ENCODE results near the gene BZW2.

The BZW2 gene

DNA sequence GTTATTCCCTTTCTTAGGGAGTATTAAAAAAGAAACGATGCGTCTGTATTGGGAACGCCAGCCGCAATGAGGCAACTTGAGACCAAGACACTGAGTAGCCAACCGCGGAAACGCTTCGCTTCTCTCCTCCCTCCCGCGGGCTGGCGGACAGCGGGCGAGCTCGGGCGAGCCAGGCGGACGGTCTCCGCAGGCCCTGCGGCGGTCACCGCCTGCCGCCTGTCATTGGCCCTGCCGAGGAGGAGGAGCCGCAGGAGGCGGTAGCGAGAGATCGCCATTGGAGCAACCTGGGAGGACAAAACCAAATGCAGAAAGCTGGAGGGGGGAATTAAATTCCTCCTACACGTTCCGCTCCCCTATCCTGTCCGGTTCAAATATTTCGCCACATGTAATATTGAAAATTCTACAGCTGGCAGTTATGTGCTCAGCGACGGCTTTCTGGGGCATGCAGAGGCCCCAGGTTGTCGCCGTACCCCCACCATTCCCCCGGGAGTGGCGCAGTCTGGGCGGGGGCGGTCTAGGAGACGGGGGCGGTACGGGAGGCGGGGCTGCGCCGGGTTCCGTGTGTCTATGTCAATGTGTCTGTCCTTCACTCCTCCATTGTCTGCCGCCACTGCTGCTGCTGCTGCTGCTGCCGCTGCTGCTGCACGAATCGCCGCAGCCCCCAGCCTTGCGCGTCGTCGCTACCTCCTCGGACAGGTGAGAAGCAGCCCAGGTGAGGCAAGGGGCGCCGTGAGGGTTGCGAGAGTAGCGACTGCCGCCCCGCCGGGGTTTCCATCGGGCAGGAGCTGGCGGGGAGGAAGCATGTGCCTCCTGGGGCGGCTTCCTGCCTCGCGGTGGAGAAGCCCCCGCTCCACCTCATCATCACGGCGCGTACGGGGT is at the start of gene BZW2, which contains the start of gene ANKMY2:
Gene BZW2 (plus strand): TSS at position 589 of the 879 bp plus-strand sequence. CDS start 19,263 bp downstream, outside the sequence.
Gene ANKMY2 (minus strand): TSS at position 162 of the 879 bp plus-strand sequence. CDS start 181 bp downstream, outside the sequence.
- Mint-ChIP-seq H3K27ac (peak within 1 kb of the TSS; percentile 100), H3K9me3 (no peaks in the 10 kb centered on the region), H3K36me3 (ENCODE audit: low read depth) (peaks cover 23% of the 10 kb centered on the region), H3K4me3 (peak within 1 kb of the TSS; percentile 98), H3K4me1 (peaks cover 54% of the 10 kb centered on the region), H3K27me3 (ENCODE audit: low read depth, poor library complexity) (no peaks in the 10 kb centered on the region)
- DNase-seq = peak; percentile 89
- no peak for TF ChIP-seq CTCF (IDR thresholded peaks at IDR 0.05)

DNA sequence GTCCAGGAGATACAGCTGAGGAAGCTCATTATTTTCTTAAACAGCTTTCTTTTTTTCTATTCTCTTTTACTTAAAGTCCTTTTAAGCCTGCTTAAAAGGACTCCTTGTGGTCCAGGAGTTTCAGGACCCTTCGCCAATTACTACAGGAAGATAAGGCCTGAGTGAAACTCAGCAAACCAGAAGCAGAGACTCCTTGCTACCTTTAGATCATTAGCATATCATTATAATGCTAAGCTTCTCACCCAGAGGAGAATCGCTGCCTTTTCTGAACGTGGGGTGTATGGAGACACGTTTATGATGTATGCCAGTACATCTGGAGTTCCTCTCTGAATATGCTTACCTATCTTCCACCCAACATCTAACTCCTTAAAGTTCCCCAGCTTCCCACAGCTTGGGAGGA is 48.0 kb upstream of the BZW2 start:
- no peak for DNase-seq
- H3K4me1 Mint-ChIP-seq = peaks cover 22% of the 10 kb centered on the region
- peaks cover 44% of the 10 kb centered on the region for H3K36me3 Mint-ChIP-seq (ENCODE audit: low read depth)
- peak overlapping the region; percentile 88 for H3K27ac Mint-ChIP-seq
- no peak overlapping the region for H3K4me3 Mint-ChIP-seq
- H3K9me3 Mint-ChIP-seq = no peaks in the 10 kb centered on the region
- no peaks in the 10 kb centered on the region for H3K27me3 Mint-ChIP-seq (ENCODE audit: low read depth, poor library complexity)
- no peak for TF ChIP-seq CTCF (IDR thresholded peaks at IDR 0.05)

GRCh38 chr7:16599860-16600259 is 46.1 kb upstream of the BZW2 start:
- peaks cover 62% of the 10 kb centered on the region for H3K36me3 Mint-ChIP-seq (ENCODE audit: low read depth)
- peaks cover 22% of the 10 kb centered on the region for H3K4me1 Mint-ChIP-seq
- no peak overlapping the region for H3K4me3 Mint-ChIP-seq
- no peaks in the 10 kb centered on the region for H3K9me3 Mint-ChIP-seq
- no peak overlapping the region for H3K27ac Mint-ChIP-seq
- TF ChIP-seq CTCF (IDR thresholded peaks at IDR 0.05) = no peak
- DNase-seq = no peak
- H3K27me3 Mint-ChIP-seq (ENCODE audit: low read depth, poor library complexity) = no peaks in the 10 kb centered on the region

GRCh38 chr7:16603633-16604032 is 42.3 kb upstream of the BZW2 start:
- Mint-ChIP-seq H3K4me1 (peaks cover 2% of the 10 kb centered on the region), H3K27me3 (ENCODE audit: low read depth, poor library complexity) (no peaks in the 10 kb centered on the region), H3K36me3 (ENCODE audit: low read depth) (peaks cover 82% of the 10 kb centered on the region), H3K9me3 (no peaks in the 10 kb centered on the region), H3K27ac (no peak overlapping the region), H3K4me3 (no peak overlapping the region)
- no peak for TF ChIP-seq CTCF (IDR thresholded peaks at IDR 0.05)
- no peak for DNase-seq

GRCh38 chr7:16604054-16604453 is 41.9 kb upstream of the BZW2 start:
- Mint-ChIP-seq H3K9me3 (no peaks in the 10 kb centered on the region), H3K4me1 (no peaks in the 10 kb centered on the region), H3K36me3 (ENCODE audit: low read depth) (peaks cover 79% of the 10 kb centered on the region), H3K27ac (no peak overlapping the region), H3K4me3 (no peak overlapping the region), H3K27me3 (ENCODE audit: low read depth, poor library complexity) (no peaks in the 10 kb centered on the region)
- TF ChIP-seq CTCF (IDR thresholded peaks at IDR 0.05) = no peak
- no peak for DNase-seq
